HCT116 (cell line): Measurements from ENCODE around the gene ULBP2. TPM values are rescaled to one million over a fixed set of nuclear protein-coding genes. Genes with fewer than 3 reads are reported as not detected.
A peak's percentile ranks its signal among the peaks of the same experiment; 100 is the strongest.
"Not testable (repeated sequence)": the region's sequence is repeated elsewhere in the genome, so short reads cannot be mapped to it uniquely, and the experiment has no call there.

Experiments used
- ATAC-seq: fragments of 200-7000 bp; cut with Tn5 transposase; 2 replicates; pipeline ENCODE4 v1.9.1; 2020; ENCODE audit warnings: mild to moderate bottlenecking, moderate library complexity
- BruUV-seq: library from RNA; stranded (reverse); fragments of 400-500 nt; replicated peaks from 2 replicates; lab custom pipeline; 2021; lab: Mats Ljungman, UMichigan
- CTCF ChIA-PET: fragments of 300-600 bp; sonication (Branson Sonifier 250); formaldehyde crosslinking; loops from one replicate; lab custom pipeline; 2021; ENCODE audit warnings: antibody characterized with exemption; lab: Charles Lee
- POLR2A ChIA-PET: fragments of 300-600, 350-600 bp; sonication (Branson Sonifier 250); formaldehyde crosslinking; loops from one replicate; lab custom pipeline; 2021; ENCODE audit warnings: antibody characterized with exemption; lab: Charles Lee
- RAD21 ChIA-PET, 2 experiments: fragments of 300-600 bp; sonication (Branson Sonifier 250); formaldehyde crosslinking; loops; one replicate each; lab custom pipeline; 2023; ENCODE audit warnings: low total read pairs in 2 of 2; ENCODE audit not compliant: uncharacterized antibody in 2 of 2, unreplicated experiment in 2 of 2, low non-redundant PET in 1 of 2; lab: Charles Lee
- DNase-seq: peaks from one replicate; pipeline ENCODE4 v3.0.0-alpha.2; 2010; ENCODE audit warnings: low read depth, low spot score
- H2AFZ ChIP-seq: fragments of 200-600 bp; shearing (Covaris generic), sonication (generic); 2 replicates; pipeline ENCODE4 v1.6.1; 2017; ENCODE audit warnings: low read depth, mixed run types, mixed read lengths, antibody characterized with exemption, low read length; ENCODE audit not compliant: poor library complexity, severe bottlenecking
- H3K27ac ChIP-seq: 2 replicates; pipeline ENCODE4 v1.5.1; 2012; ENCODE audit warnings: low read depth, low read length
- H3K27me3 ChIP-seq: fragments of 200-600 bp; sonication (generic); 2 replicates; pipeline ENCODE4 v1.6.1; 2016; ENCODE audit warnings: mixed run types, low read length, mixed read lengths; ENCODE audit not compliant: insufficient read depth
- H3K36me3 ChIP-seq, 2 experiments: fragments of 200-500 bp in 1 of 2; fragments of 200-600 bp in 1 of 2; sonication (Bioruptor generic) in 1 of 2; sonication (generic) in 1 of 2; 2 replicates each; pipeline versions ENCODE4 v1.5.1 to v1.6.1; 2014 to 2016; ENCODE audit warnings: low read length in 2 of 2, inconsistent platforms in 1 of 2, mixed read lengths in 1 of 2, mixed run types in 1 of 2; ENCODE audit not compliant: insufficient read depth in 2 of 2, control insufficient read depth in 1 of 2
- H3K4me1 ChIP-seq, 2 experiments: fragments of 200-600 bp in 1 of 2; sonication (generic) in 1 of 2; 2 replicates each; pipeline versions ENCODE4 v1.5.1 to v1.6.1; 2012 to 2017; ENCODE audit warnings: low read length in 2 of 2, inconsistent platforms in 1 of 2, mild to moderate bottlenecking in 1 of 2, mixed read lengths in 1 of 2, mixed run types in 1 of 2, moderate library complexity in 1 of 2; ENCODE audit not compliant: insufficient read depth in 2 of 2, control insufficient read depth in 1 of 2
- H3K4me2 ChIP-seq: fragments of 200-600 bp; sonication (generic); 2 replicates; pipeline ENCODE4 v1.6.1; 2017; ENCODE audit warnings: mixed run types, low read length, mixed read lengths
- H3K4me3 ChIP-seq, 2 experiments: fragments of 200-600 bp in 1 of 2; sonication (generic) in 1 of 2; replicated peaks in 1 of 2; 2 replicates each; pipeline ENCODE4 v1.5.1; 2011 to 2016; ENCODE audit warnings: low read length in 2 of 2, control low read depth in 1 of 2, low read depth in 1 of 2, mild to moderate bottlenecking in 1 of 2, mixed read lengths in 1 of 2, mixed run types in 1 of 2
- H3K79me2 ChIP-seq: fragments of 200-600 bp; sonication (generic); 2 replicates; pipeline ENCODE4 v1.6.1; 2017; ENCODE audit warnings: mild to moderate bottlenecking, mixed run types, low read length, moderate library complexity, mixed read lengths; ENCODE audit not compliant: insufficient read depth
- H3K9ac ChIP-seq: fragments of 200-600 bp; sonication (generic); 2 replicates; pipeline ENCODE4 v1.6.1; 2016; ENCODE audit warnings: low read length, mixed read lengths
- H3K9me2 ChIP-seq: fragments of 200-600 bp; sonication (generic), shearing (Covaris generic); 2 replicates; pipeline ENCODE4 v1.6.1; 2017; ENCODE audit warnings: mixed run types, mild to moderate bottlenecking, moderate library complexity; ENCODE audit not compliant: insufficient read depth
- H3K9me3 ChIP-seq, 2 experiments: fragments of 200-500 bp in 1 of 2; fragments of 200-600 bp in 1 of 2; sonication (Bioruptor generic) in 1 of 2; sonication (generic) in 1 of 2; 2 replicates each; pipeline ENCODE4 v1.6.1; 2014 to 2017; ENCODE audit warnings: low read length in 2 of 2, mixed read lengths in 2 of 2, inconsistent platforms in 1 of 2, low read depth in 1 of 2, mild to moderate bottlenecking in 1 of 2, mixed run types in 1 of 2, moderate library complexity in 1 of 2; ENCODE audit not compliant: control insufficient read depth in 1 of 2, insufficient read depth in 1 of 2
- H4K20me1 ChIP-seq: fragments of 200-600 bp; sonication (generic), shearing (Covaris generic); 2 replicates; pipeline ENCODE4 v1.6.1; 2017; ENCODE audit warnings: mixed run types, mild to moderate bottlenecking, moderate library complexity; ENCODE audit not compliant: insufficient read depth
- CEBPB ChIP-seq: IDR thresholded peaks from 2 replicates; pipeline ENCODE4 v1.6.1; 2012; ENCODE audit warnings: low read depth
- ELF1 ChIP-seq: IDR thresholded peaks from 2 replicates; pipeline ENCODE4 v1.6.1; 2012; ENCODE audit warnings: low read depth, borderline replicate concordance
- POLR2AphosphoS5 ChIP-seq: IDR thresholded peaks from 2 replicates; pipeline ENCODE4 v1.6.1; 2011; ENCODE audit warnings: mild to moderate bottlenecking, low read depth, low read length, moderate library complexity
- RAD21 ChIP-seq: IDR thresholded peaks from 2 replicates; pipeline ENCODE4 v1.6.1; 2012; ENCODE audit warnings: low read depth, mild to moderate bottlenecking
- SRF ChIP-seq: IDR thresholded peaks from 2 replicates; pipeline ENCODE4 v1.6.1; 2012; ENCODE audit warnings: low read depth
- YY1 ChIP-seq: IDR thresholded peaks from 2 replicates; pipeline ENCODE4 v1.6.1; 2011; ENCODE audit warnings: low read length, low read depth, moderate library complexity, mild to moderate bottlenecking; ENCODE audit not compliant: insufficient replicate concordance; ENCODE audit errors: extremely low read depth
- intact Hi-C: fragments of 100-400 bp; cut with micrococcal nuclease; formaldehyde crosslinking; loops from 2 replicates; pipeline ENCODE4 v1.10.0; 2022
- total RNA-seq: library from RNA; stranded (reverse); gene quantifications from one replicate; pipeline ENCODE4 v1.2.1, GENCODE V29; 2021; ENCODE audit not compliant: unreplicated experiment

The ULBP2 gene
- total RNA-seq, 1 experiment from 2014 or later: 10.2 TPM

DNA sequence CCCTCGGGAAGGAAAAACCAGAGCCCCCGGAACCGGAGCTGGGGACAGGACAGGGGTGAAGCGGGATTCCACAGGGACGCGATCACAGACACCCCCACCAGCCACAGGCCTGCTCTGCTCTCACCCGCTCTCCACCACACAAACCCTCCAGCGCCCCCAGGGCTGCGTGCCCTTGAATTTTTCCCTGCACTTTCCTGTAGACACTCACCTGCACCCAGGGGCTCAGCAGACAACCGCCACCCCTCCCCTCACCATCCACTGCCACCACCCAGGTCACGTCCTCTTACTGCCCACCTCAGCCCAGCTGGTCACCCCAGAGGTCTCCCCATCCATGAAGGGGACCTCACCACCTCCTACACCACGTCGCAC, 631 bp downstream of the ULBP2 start:
- Histone ChIP-seq H2AFZ (no peak overlapping the region), H3K27ac (no peak overlapping the region), H3K4me1 (peaks cover 2 to 11% of the 10 kb centered on the region in 2 experiments; a peak in 2 of 4 replicates), H3K36me3 (no peaks in the 10 kb centered on the region), H3K4me2 (peak overlapping the region; percentile 99), H4K20me1 (no peaks in the 10 kb centered on the region), H3K4me3 (peak overlapping the region; percentile 75 to 94), H3K9ac (peak overlapping the region; percentile 67), H3K27me3 (no peaks in the 10 kb centered on the region), H3K9me2 (no peaks in the 10 kb centered on the region), H3K79me2 (no peaks in the 10 kb centered on the region), H3K9me3 (no peaks in the 10 kb centered on the region)
- TF ChIP-seq CEBPB: no peak
- TF ChIP-seq SRF: no peak
- no peak for TF ChIP-seq RAD21
- no peak for TF ChIP-seq YY1
- TF ChIP-seq ELF1: no peak
- no peak for TF ChIP-seq POLR2AphosphoS5
- ChIA-PET CTCF (no interaction called here), RAD21 (no interaction called here), POLR2A (no interaction called here)
- intact Hi-C loops: no loop called here
- no TSS peak for BruUV-seq
- ATAC-seq: peak; percentile 40
- no peak for DNase-seq

DNA sequence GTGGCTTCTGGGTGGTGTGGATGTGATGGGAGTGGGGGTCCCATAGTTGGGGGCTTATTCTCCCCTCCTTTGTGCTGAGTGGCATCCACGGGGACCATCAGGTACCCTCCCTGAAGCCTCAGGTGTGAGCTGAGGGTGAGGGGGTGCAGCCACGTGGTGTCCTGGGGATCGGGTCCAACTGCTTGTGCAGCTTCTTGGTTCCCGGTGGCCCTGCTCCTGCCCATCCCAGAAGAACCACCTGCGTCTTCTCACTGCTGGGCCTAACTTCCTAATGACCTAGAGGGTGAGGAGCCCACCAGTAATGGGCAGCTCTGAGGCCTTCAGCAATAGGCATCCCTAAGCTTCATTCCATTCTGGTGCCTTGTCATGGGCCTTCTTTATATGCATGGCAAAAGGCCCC, 1.5 kb downstream of the ULBP2 start:
- H3K79me2 ChIP-seq, H4K20me1 ChIP-seq, BruUV-seq, H3K4me1 ChIP-seq, H3K27me3 ChIP-seq, ATAC-seq, H3K27ac ChIP-seq, RAD21 ChIA-PET, H3K4me3 ChIP-seq, H3K4me2 ChIP-seq, H3K9ac ChIP-seq, H3K9me3 ChIP-seq, POLR2A ChIA-PET, H2AFZ ChIP-seq, intact Hi-C loops, H3K9me2 ChIP-seq, DNase-seq, CTCF ChIA-PET, H3K36me3 ChIP-seq: not testable (repeated sequence)

DNA sequence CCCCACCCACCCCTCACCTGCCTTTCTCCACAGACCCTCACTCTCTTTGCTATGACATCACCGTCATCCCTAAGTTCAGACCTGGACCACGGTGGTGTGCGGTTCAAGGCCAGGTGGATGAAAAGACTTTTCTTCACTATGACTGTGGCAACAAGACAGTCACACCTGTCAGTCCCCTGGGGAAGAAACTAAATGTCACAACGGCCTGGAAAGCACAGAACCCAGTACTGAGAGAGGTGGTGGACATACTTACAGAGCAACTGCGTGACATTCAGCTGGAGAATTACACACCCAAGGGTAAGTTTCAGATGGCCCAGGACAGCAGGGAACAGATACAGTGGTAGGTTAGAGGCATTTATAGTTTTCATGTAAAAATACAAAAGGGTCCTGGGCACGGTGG, 3.5 kb downstream of the ULBP2 start:
- H3K27ac ChIP-seq, RAD21 ChIA-PET, POLR2A ChIA-PET, H3K36me3 ChIP-seq, H2AFZ ChIP-seq, H3K4me3 ChIP-seq, H3K4me2 ChIP-seq, DNase-seq, ATAC-seq, H3K9me3 ChIP-seq, H3K9me2 ChIP-seq, H3K4me1 ChIP-seq, H4K20me1 ChIP-seq, BruUV-seq, H3K79me2 ChIP-seq, CTCF ChIA-PET, H3K27me3 ChIP-seq, intact Hi-C loops, H3K9ac ChIP-seq: not testable (repeated sequence)

DNA sequence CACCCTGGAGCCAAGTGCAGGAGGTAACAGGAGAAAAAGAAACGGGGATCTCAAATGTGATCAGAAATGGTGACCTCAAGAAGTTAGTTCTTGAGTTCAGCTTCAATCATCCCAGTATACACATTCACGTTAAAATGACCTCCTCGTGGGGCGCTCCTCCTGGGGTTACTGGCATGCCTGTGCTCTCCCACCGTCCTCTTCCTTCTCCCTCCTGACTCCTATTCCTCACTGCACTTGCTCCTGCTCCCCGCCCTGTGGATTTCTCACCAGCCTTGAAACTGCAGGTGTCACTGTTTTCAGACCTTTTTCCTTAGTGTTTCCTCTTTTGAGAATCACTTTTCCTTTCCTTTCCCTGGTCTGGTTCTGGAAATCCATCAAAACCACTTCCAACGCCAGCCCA, 4.8 kb downstream of the ULBP2 start:
- DNase-seq, CTCF ChIA-PET, ATAC-seq, BruUV-seq, POLR2A ChIA-PET, H3K4me1 ChIP-seq, H3K36me3 ChIP-seq, H3K9me2 ChIP-seq, H3K79me2 ChIP-seq, H3K4me3 ChIP-seq, H2AFZ ChIP-seq, H3K4me2 ChIP-seq, H4K20me1 ChIP-seq, intact Hi-C loops, H3K9ac ChIP-seq, H3K27ac ChIP-seq, H3K27me3 ChIP-seq, H3K9me3 ChIP-seq, RAD21 ChIA-PET: not testable (repeated sequence)
